Skeletal muscle tissue (tissue), 4 donors: ENCODE results near the gene CRHR2. TPM values are rescaled to one million over a fixed set of nuclear protein-coding genes. Genes with fewer than 3 reads are reported as not detected.

ENCODE experiments used
- H3K27ac ChIP-seq: one replicate; pipeline ENCODE4 v1.7.0; 2013; ENCODE audit warnings: mild to moderate bottlenecking, low read depth, low read length, inconsistent platforms
- H3K27me3 ChIP-seq, 3 donors: one replicate each; pipeline ENCODE4 v1.7.0; 2013; ENCODE audit warnings: low read length in 3 of 3; ENCODE audit not compliant: control insufficient read depth in 3 of 3, insufficient read depth in 3 of 3
- H3K36me3 ChIP-seq, 3 donors: one replicate each; pipeline ENCODE4 v1.7.0; 2013; ENCODE audit warnings: low read length in 3 of 3; ENCODE audit not compliant: control insufficient read depth in 3 of 3, insufficient read depth in 3 of 3
- H3K4me1 ChIP-seq, 3 donors: one replicate each; pipeline ENCODE4 v1.7.0; 2013; ENCODE audit warnings: low read length in 3 of 3, mild to moderate bottlenecking in 3 of 3; ENCODE audit not compliant: control insufficient read depth in 3 of 3, insufficient read depth in 3 of 3
- H3K4me3 ChIP-seq, 3 donors: one replicate each; pipeline ENCODE4 v1.7.0; 2013; ENCODE audit warnings: low read length in 3 of 3
- H3K9ac ChIP-seq, 3 donors: one replicate each; pipeline ENCODE4 v1.7.0; 2013; ENCODE audit warnings: low read length in 3 of 3, mild to moderate bottlenecking in 3 of 3, moderate library complexity in 2 of 3, low read depth in 1 of 3
- H3K9me3 ChIP-seq, 3 donors: one replicate each; pipeline ENCODE4 v1.7.0; 2013; ENCODE audit warnings: low read length in 3 of 3; ENCODE audit not compliant: control insufficient read depth in 3 of 3
- total RNA-seq: library from RNA; depleted of rRNA; stranded (reverse); fragments of >200 nt; gene quantifications from one replicate; pipeline ENCODE4 v1.2.3, GENCODE V29; 2014
- donor health status: Osteomylitis.

CRHR2 gene
- total RNA-seq, 1 donor from 2014 or later = under 0.01 TPM

- no peak overlapping the region for H3K4me3 ChIP-seq
- peaks cover 24 to 52% (median 41%) of the 10 kb centered on the region in 3 donors for H3K4me1 ChIP-seq
- H3K9ac ChIP-seq = no peak overlapping the region
- no peak overlapping the region for H3K27ac ChIP-seq
- no peaks in the 10 kb centered on the region for H3K36me3 ChIP-seq
- no peaks in the 10 kb centered on the region for H3K9me3 ChIP-seq
- no peaks in the 10 kb centered on the region for H3K27me3 ChIP-seq
Observed at GRCh38 chr7:30698481-30698880, 16.2 kb upstream of the CRHR2 start.

- Histone ChIP-seq H3K9ac (no peak overlapping the region), H3K9me3 (no peaks in the 10 kb centered on the region), H3K27ac (peak overlapping the region; percentile 20), H3K36me3 (no peaks in the 10 kb centered on the region), H3K4me3 (no peak overlapping the region), H3K4me1 (peaks cover 25 to 56% (median 45%) of the 10 kb centered on the region in 3 donors), H3K27me3 (no peaks in the 10 kb centered on the region)
Observed at GRCh38 chr7:30697719-30698460, 15.6 kb upstream of the CRHR2 start.

- Histone ChIP-seq H3K27me3 (peaks cover 0 to 4% (median 0%) of the 10 kb centered on the region in 3 donors), H3K4me3 (no peak overlapping the region), H3K36me3 (no peaks in the 10 kb centered on the region), H3K4me1 (peaks cover 16 to 44% (median 35%) of the 10 kb centered on the region in 3 donors), H3K9ac (peak overlapping the region; percentile 48 to 66 (median 63)), H3K9me3 (no peaks in the 10 kb centered on the region), H3K27ac (peak overlapping the region; percentile 93)
Observed at GRCh38 chr7:30694774-30695721, 12.8 kb upstream of the CRHR2 start.

- Histone ChIP-seq H3K27ac (peak overlapping the region; percentile 93), H3K9ac (peak overlapping the region; percentile 48 to 66 (median 63)), H3K27me3 (peaks cover 0 to 5% (median 0%) of the 10 kb centered on the region in 3 donors)
Observed at GRCh38 chr7:30694218-30694745, 12.0 kb upstream of the CRHR2 start.

GRCh38 chr7:30692882-30693281, 10.6 kb upstream of the CRHR2 start:
- no peaks in the 10 kb centered on the region for H3K36me3 ChIP-seq
- H3K9ac ChIP-seq = no peak overlapping the region
- H3K4me1 ChIP-seq = peaks cover 12 to 32% (median 24%) of the 10 kb centered on the region in 3 donors

More at GRCh38 chr7:30694218-30694745, 12.0 kb upstream of the CRHR2 start:
- Histone ChIP-seq H3K9me3 (no peaks in the 10 kb centered on the region), H3K4me3 (no peak overlapping the region), H3K4me1 (peaks cover 12 to 37% (median 29%) of the 10 kb centered on the region in 3 donors), H3K36me3 (no peaks in the 10 kb centered on the region)

GRCh38 chr7:30692438-30692837, 10.2 kb upstream of the CRHR2 start:
- Histone ChIP-seq H3K27ac (no peak overlapping the region), H3K4me3 (no peak overlapping the region), H3K36me3 (no peaks in the 10 kb centered on the region), H3K9me3 (no peaks in the 10 kb centered on the region), H3K27me3 (peaks cover 0 to 5% (median 0%) of the 10 kb centered on the region in 3 donors), H3K9ac (no peak overlapping the region), H3K4me1 (peaks cover 12 to 28% (median 24%) of the 10 kb centered on the region in 3 donors)

More at GRCh38 chr7:30692882-30693281, 10.6 kb upstream of the CRHR2 start:
- H3K27ac ChIP-seq = no peak overlapping the region
- no peaks in the 10 kb centered on the region for H3K9me3 ChIP-seq
- no peak overlapping the region for H3K4me3 ChIP-seq
- peaks cover 0 to 5% (median 0%) of the 10 kb centered on the region in 3 donors for H3K27me3 ChIP-seq

GRCh38 chr7:30690011-30690410, 7.8 kb upstream of the CRHR2 start:
- H3K27ac ChIP-seq = no peak overlapping the region
- no peak overlapping the region for H3K4me3 ChIP-seq
- H3K4me1 ChIP-seq = peaks cover 12 to 21% (median 21%) of the 10 kb centered on the region in 3 donors
- no peaks in the 10 kb centered on the region for H3K36me3 ChIP-seq
- H3K9me3 ChIP-seq = no peaks in the 10 kb centered on the region
- H3K27me3 ChIP-seq = peaks cover 0 to 5% (median 0%) of the 10 kb centered on the region in 3 donors
- H3K9ac ChIP-seq = no peak overlapping the region

GRCh38 chr7:30688718-30689221, 6.5 kb upstream of the CRHR2 start:
- no peaks in the 10 kb centered on the region for H3K36me3 ChIP-seq
- no peaks in the 10 kb centered on the region for H3K9me3 ChIP-seq
- H3K4me1 ChIP-seq = peaks cover 14 to 22% (median 17%) of the 10 kb centered on the region in 3 donors
- H3K27me3 ChIP-seq = peaks cover 0 to 5% (median 0%) of the 10 kb centered on the region in 3 donors
- H3K27ac ChIP-seq = no peak overlapping the region
- H3K4me3 ChIP-seq = no peak overlapping the region
- H3K9ac ChIP-seq = no peak overlapping the region

- Histone ChIP-seq H3K27me3 (peaks cover 2 to 6% (median 3%) of the 10 kb centered on the region in 3 donors), H3K9ac (no peak overlapping the region), H3K4me1 (peaks cover 22 to 26% (median 23%) of the 10 kb centered on the region in 3 donors), H3K27ac (no peak overlapping the region), H3K36me3 (no peaks in the 10 kb centered on the region), H3K4me3 (no peak overlapping the region), H3K9me3 (no peaks in the 10 kb centered on the region)
Observed at GRCh38 chr7:30687604-30688003, 5.3 kb upstream of the CRHR2 start.
